Vagina (tissue), 2 donors: ENCODE results near the gene SAP30L. TPM values are rescaled to one million over a fixed set of nuclear protein-coding genes. Genes with fewer than 3 reads are reported as not detected.

Experiments
- DNase-seq, 2 donors: peaks; one replicate each; pipeline ENCODE4 v3.0.0-alpha.2; 2017; ENCODE audit errors: extremely low spot score in 2 of 2
- H3K27ac ChIP-seq: fragments of 200-600 bp; sonication (generic); one replicate; pipeline ENCODE4 v1.5.1; 2019
- H3K27me3 ChIP-seq: fragments of 200-600 bp; sonication (generic); one replicate; pipeline ENCODE4 v1.5.1; 2019
- H3K36me3 ChIP-seq, 2 donors: fragments of 200-600 bp; sonication (generic); one replicate each; pipeline ENCODE4 v1.5.1; 2017 to 2019
- H3K4me1 ChIP-seq: fragments of 200-600 bp; sonication (generic); one replicate; pipeline ENCODE4 v1.5.1; 2019
- H3K4me3 ChIP-seq, 2 donors: fragments of 200-600 bp; sonication (generic); 1 replicate in 1 of 2; 2 replicates in 1 of 2; pipeline ENCODE4 v1.5.1; 2016 to 2019
- H3K9me3 ChIP-seq: fragments of 200-600 bp; sonication (generic); one replicate; pipeline ENCODE4 v1.5.1; 2019
- POLR2A ChIP-seq, 2 donors: fragments of 450-650 bp; IDR thresholded peaks; one replicate each; pipeline ENCODE4 v1.6.1; 2017; ENCODE audit warnings: antibody characterized with exemption in 2 of 2, mild to moderate bottlenecking in 2 of 2, moderate library complexity in 2 of 2
- POLR2AphosphoS5 ChIP-seq, 2 donors: sonication (generic); formaldehyde crosslinking; IDR thresholded peaks; one replicate each; pipeline ENCODE4 v1.9.0; 2017; ENCODE audit warnings: antibody characterized with exemption in 2 of 2, mild to moderate bottlenecking in 2 of 2, low read depth in 1 of 2; ENCODE audit not compliant: insufficient read depth in 1 of 2
- intact Hi-C: fragments of 100-400 bp; cut with DNase I; formaldehyde crosslinking; loops from one replicate; pipeline ENCODE4 v1.15.1; 2023
- total RNA-seq: library from RNA; depleted of rRNA; stranded (reverse); fragments of >200 nt; gene quantifications from one replicate; pipeline ENCODE4 v1.2.3, GENCODE V29; 2016
- TF ChIP-seq, protein P1 (sequence below), 3 experiments: fragments of 450-650 bp in 2 of 3; fragments of 200-600 bp in 1 of 3; sonication (generic) in 1 of 3; IDR thresholded peaks; one replicate each; pipeline ENCODE4 v1.5.1; 2017 to 2019; ENCODE audit warnings: antibody characterized with exemption in 3 of 3, mild to moderate bottlenecking in 2 of 3, moderate library complexity in 2 of 3

SAP30L gene
- total RNA-seq, 1 donor from 2014 or later: 54.3 TPM

DNA sequence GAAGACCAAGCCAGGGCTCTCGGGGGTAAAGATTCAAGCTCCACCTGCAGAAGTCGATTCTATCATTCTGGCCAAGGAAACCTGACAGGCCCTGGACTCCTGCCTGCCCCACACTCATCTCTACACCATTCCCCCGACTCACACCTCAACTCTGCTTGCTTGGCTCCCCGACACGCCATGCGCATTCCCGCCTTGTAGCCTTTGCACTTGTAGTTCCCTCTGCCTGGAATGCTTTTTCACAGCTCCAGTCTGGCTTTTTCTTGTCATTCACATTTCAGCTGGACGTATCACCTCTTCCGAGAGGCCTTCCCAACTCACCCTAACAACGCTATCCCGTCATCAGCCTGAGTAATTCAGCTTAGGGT is 60.9 kb downstream of the SAP30L start:
- TF ChIP-seq, protein P1, sequence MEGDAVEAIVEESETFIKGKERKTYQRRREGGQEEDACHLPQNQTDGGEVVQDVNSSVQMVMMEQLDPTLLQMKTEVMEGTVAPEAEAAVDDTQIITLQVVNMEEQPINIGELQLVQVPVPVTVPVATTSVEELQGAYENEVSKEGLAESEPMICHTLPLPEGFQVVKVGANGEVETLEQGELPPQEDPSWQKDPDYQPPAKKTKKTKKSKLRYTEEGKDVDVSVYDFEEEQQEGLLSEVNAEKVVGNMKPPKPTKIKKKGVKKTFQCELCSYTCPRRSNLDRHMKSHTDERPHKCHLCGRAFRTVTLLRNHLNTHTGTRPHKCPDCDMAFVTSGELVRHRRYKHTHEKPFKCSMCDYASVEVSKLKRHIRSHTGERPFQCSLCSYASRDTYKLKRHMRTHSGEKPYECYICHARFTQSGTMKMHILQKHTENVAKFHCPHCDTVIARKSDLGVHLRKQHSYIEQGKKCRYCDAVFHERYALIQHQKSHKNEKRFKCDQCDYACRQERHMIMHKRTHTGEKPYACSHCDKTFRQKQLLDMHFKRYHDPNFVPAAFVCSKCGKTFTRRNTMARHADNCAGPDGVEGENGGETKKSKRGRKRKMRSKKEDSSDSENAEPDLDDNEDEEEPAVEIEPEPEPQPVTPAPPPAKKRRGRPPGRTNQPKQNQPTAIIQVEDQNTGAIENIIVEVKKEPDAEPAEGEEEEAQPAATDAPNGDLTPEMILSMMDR (IDR thresholded peaks at IDR 0.05): no peak
- TF ChIP-seq POLR2A (IDR thresholded peaks at IDR 0.05) (no peak), POLR2AphosphoS5 (IDR thresholded peaks at IDR 0.05; ENCODE audit: insufficient read depth in 1 of 2, low read depth in 1 of 2) (no peak)
- Histone ChIP-seq H3K4me3 (no peak overlapping the region), H3K27me3 (no peaks in the 10 kb centered on the region), H3K36me3 (no peaks in the 10 kb centered on the region), H3K4me1 (no peaks in the 10 kb centered on the region), H3K9me3 (no peaks in the 10 kb centered on the region), H3K27ac (no peak overlapping the region)
- no peak for DNase-seq
- intact Hi-C loops: no loop called here

DNA sequence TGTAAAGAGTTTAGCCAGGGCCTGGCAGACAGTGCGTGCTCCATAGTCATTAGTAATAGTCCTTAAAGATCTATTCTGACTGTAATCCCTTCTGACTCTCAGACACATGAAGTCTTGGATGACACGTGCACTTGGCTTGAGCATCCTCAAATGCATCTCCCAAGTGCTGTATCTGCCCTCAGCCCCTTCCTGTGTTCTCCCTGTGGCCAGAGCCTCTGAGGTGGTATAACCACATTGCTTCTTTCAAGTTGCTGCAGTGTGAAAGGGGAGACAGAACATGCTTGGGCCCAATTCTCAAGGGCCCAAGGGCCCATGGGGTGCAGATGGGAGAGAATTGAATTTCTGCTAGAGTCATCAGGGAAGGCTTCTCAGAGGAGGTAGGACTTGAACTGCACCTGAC is 62.3 kb downstream of the SAP30L start:
- intact Hi-C loops: no loop called here
- Histone ChIP-seq H3K36me3 (no peaks in the 10 kb centered on the region), H3K27me3 (no peaks in the 10 kb centered on the region), H3K9me3 (no peaks in the 10 kb centered on the region), H3K27ac (no peak overlapping the region), H3K4me1 (no peaks in the 10 kb centered on the region), H3K4me3 (no peak overlapping the region)
- DNase-seq: no peak
- TF ChIP-seq, protein P1 (IDR thresholded peaks at IDR 0.05): no peak
- TF ChIP-seq POLR2A (IDR thresholded peaks at IDR 0.05): no peak
- TF ChIP-seq POLR2AphosphoS5 (IDR thresholded peaks at IDR 0.05; ENCODE audit: insufficient read depth in 1 of 2, low read depth in 1 of 2): no peak

DNA sequence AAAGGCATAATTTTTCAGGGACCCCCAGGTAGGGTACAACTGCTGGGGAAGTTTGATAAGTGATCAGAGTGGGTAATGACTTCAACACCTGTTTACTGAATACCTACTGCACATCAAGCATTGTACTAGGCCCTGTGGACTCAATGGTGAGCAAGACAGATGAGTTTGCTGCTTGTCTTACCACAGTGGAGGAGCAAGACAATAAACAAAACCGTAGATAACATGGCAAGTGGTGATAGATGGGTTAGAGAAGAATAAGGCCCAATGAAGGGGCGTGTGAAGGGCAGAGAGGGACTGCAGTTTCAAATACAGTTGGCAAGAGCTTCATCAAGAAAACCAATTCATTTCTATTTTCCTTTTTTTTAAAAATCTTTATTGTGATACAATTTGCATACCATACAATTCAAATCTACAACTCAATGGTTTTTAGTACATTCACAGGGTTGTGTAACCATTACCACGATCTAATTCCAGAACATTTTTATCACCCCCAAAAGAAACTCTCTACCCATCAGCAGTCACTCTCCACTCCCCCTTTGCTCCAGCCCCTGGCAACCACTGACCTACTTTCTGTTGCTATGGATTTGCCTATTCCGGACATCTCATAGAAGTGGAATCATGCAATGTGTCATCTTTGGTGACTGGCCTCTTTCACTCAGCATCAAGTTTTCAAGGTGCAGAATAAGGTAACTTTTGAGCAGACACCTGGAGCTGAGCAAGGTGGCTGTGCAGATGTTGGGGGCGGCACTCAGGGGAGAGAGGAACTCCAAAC is 64.2 kb downstream of the SAP30L start:
- no peak for DNase-seq
- H3K9me3 ChIP-seq: no peaks in the 10 kb centered on the region
- intact Hi-C loops: no loop called here
- H3K36me3 ChIP-seq: no peaks in the 10 kb centered on the region
- H3K27me3 ChIP-seq: no peaks in the 10 kb centered on the region
- TF ChIP-seq, protein P1 (IDR thresholded peaks at IDR 0.05): no peak
- TF ChIP-seq POLR2AphosphoS5 (IDR thresholded peaks at IDR 0.05; ENCODE audit: insufficient read depth in 1 of 2, low read depth in 1 of 2) (no peak), POLR2A (IDR thresholded peaks at IDR 0.05) (no peak)
- H3K27ac ChIP-seq: no peak overlapping the region
- no peaks in the 10 kb centered on the region for H3K4me1 ChIP-seq
- no peak overlapping the region for H3K4me3 ChIP-seq

Other genes starting within 250 kb of the SAP30L start
- gene HAND1, start 32.2 kb downstream of the SAP30L start, total RNA-seq: not detected